Hippocampal formation (tissue), 2 donors: Measurements from ENCODE around the gene TEX2.
A peak's percentile ranks its signal among the peaks of the same experiment; 100 is the strongest.

ENCODE experiments used
- DNase-seq, 2 donors: peaks; one replicate each; lab custom pipeline; 2025; lab: John Stamatoyannopoulos, UW

Gene TEX2

DNA sequence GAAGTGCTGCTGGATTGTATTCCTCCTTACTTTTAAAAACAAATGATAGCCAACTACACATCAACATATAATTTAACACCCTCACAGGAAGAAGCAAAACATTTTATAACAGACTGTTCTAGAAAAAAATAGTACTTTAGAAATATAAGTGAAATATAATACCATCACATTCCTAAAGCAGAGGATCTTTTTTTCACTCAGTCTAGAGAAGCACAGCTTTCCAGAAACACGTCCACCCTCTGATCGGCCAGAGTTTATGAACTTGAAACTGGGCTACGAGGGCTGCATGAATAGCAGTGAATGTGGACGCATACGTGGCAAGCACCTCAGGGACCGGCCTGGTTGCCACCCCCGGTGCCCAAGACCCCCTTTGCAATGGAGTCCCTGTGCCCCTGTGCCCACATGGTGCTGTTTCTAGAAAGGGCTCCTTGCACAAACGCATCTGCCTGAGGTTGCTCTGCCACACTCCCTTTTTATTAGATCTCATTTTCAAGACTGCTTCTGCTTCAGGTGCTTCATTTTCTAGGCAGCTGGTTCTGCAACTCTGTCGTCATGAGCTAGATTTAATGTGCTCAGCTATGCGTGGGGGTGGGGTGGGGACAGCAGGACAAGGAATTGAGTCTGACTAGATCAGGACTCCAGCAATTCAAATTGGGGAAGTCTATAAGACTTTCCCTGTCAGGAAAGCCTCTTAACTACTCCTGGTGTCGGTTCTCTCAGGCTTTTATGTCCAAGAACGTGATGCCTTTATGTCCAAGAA is 104.0 kb downstream of the TEX2 start:
- no peak for DNase-seq

DNA sequence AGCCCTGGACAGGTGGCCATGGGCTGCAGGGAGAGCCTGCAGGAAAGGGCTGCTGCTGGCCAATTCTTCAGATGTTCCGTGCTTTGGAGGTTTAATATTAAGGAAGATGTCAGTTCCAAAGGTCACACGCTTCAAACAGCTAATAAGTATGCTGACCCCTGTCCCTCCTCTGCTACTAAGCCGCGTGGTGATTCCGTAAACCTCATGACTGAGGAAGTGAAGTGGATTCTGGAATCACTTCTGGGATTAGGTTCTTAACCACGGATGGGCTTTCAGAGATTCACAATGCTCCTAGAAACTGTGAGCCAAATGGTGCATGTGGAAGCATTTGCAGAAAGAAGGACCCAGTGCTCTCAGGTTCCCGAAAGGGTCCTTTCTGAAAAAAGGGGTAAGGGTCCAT is 104.7 kb downstream of the TEX2 start:
- DNase-seq, result no peak

DNA sequence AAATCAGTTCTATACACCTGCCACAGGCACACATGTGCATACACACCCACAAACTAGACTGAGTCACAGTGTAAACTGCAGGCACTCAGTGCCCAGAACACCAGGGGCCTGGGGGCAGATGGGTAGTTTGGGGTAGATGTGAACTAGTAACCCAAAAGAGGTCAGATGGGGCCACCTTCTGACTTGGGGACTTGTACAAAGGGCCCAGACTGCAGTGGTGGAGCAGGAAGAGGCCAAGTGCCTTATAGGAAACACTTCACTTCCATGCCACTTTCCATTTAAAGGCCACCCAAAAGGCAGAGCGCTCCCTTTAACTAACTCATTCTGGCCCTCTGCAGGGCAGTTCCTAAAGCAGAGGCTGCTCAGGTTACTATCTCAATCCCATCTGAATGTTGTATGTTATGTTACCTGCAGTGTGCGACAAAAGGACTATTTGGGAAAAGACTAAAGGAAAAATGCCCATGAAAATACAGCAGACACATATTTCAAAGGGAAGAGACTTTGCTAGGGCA is 105.3 kb downstream of the TEX2 start:
- DNase-seq, result no peak

DNA sequence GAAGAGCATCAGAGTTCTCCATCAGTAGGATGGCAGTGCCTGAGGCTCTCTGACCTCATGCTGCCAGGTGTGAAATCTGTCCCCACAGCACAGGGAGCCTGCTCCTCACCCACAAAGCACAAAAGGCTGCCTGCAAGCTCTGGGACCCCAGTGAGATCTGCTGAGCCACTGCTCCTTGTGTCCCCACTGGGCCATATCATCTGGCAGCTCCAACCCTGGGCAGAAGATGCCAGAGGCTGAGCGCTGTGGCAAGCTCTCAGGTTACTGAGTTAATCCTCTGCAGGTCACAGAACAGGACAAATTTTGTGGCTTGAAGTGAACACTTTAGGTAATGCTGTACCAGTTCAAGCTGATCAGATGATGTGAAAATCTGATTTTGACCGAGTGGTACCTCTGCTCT is 106.4 kb downstream of the TEX2 start:
- no peak for DNase-seq

- peak; percentile 85 to 94 for DNase-seq
Observed at GRCh38 chr17:64155751-64156544, 107.1 kb downstream of the TEX2 start.

DNA sequence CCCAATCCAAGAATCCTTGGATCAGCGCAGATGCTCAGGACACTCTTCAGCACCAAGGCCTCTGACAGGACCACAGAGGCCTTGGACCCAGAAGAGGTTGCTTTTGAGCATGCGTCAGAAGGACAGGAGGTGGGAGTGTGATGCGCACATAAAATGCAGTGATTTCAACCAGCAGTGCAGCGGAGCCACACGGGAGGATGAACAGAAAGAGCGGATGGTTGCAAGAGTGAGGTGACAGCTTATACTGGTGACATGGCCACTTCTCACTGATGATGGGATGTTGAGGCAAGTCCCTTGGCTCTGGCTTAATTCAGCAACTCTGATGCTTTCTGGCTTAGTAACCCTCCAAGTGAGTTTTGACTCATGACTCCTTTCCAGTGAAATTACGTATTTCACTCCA is 107.9 kb downstream of the TEX2 start:
- no peak for DNase-seq

DNA sequence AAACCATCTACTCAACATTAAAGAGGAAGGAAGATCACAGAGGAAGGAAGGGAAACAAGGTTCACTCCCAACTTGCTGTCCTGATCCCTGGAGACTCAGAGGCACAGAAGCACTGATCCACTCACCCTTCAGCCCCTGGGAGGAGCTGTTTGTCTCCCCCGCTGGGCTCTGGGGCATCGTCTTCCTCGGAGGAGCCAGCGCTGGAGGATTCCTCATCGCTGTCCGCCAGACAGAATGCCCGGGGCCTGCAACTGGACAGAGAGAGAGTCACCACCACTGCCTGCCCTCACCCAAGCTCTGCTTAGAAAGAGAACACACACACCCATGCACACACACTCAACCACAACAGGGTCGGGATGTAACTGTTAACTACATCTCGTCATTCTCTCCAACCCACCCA is 108.3 kb downstream of the TEX2 start:
- DNase-seq, result peak; percentile 25 to 38

DNA sequence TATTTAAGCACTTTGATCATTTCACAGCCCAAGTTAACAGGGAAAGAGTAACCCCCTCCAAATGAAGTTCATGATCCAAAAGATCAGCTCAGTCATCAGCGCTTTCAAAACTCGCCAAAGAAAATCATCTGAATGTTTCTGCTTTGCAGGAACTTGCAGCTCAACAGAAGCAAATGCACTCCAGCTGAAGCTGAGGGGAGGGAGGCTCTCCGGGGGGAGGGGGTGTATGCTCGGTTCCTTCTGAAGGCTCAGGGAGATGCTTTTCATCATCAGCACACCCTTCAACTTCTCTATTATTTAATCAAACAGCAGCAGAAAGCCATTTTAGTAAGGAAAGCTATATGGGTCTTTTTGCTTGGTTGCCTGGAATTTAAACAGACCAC is 108.8 kb downstream of the TEX2 start:
- DNase-seq, result no peak

DNA sequence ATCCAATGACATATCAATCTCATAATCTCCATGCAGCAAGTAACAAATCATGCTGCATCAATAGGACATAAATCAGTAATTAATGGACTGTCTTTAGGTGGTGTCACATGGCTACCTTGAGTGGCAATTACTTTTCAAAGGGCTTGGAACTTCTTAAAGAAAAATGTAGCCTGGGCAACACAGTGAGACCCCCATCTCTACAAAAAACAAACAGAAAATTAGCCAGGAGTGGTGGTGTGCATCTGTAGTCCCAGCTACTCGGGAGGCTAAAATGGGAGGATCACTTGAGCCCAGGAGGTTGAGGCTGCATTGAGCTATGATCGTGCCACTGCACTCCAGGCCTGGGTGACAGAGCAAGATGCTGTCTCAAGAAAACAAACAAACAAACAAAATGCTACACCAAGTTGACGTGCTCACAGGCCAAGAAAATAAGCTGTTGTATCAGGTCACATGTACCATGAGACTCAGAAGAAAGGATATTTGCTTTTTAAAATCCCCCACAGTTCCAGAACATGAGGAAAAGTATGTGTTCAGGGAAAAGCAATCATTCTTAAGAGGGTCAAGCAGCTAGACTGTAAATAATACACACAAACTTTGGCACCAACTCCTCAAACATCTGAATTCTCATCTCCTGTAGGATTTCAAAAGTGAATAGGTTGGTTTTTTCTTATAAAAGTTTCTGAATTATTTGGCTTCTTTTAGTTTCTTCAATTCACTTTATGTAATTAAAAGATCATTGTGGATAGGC is 109.3 kb downstream of the TEX2 start:
- no peak for DNase-seq

GRCh38 chr17:64152428-64153125 is 110.5 kb downstream of the TEX2 start:
- DNase-seq, result no peak

GRCh38 chr17:64151016-64151368 is 112.1 kb downstream of the TEX2 start:
- no peak for DNase-seq

DNA sequence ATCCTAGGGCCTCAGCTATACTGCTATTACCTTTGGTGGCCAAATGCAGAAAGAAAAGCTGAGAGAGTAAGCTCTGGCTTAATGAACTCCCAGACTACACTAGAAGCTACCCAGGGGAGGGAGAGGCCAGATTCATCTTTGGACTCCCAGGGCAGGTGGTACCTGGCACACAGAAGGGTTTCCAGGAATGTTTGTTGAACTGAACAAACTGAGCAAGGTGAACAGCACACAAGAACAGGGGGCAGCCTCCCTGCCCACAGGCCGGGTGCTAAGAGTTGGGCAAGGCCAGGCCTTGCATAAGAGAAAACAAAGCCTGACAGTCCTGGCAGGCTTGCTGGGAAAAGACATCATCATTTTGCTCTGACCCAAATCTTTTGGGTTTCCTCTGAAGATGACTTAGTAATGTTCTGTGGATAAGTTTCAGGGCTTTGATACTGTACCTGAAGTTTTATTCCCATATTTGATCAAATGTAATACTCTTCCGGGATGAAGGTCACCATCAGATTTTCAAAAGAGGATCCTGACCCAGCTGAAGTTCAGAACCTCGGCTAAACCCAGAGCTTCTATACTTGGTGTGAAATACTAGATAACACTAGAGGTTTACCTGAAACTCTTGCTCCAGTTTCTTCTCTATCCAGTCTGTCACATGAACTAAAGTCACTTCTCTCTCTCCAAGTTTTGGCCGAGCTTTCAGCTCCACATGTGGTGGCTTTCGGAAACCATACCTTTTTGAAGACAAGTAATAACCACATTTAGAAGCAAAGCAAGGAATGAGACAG is 112.6 kb downstream of the TEX2 start:
- no peak for DNase-seq

GRCh38 chr17:64149196-64149595 is 113.9 kb downstream of the TEX2 start:
- no peak for DNase-seq

- DNase-seq, result peak; percentile 22 to 41
Observed at GRCh38 chr17:64148699-64149098, 114.4 kb downstream of the TEX2 start.

DNA sequence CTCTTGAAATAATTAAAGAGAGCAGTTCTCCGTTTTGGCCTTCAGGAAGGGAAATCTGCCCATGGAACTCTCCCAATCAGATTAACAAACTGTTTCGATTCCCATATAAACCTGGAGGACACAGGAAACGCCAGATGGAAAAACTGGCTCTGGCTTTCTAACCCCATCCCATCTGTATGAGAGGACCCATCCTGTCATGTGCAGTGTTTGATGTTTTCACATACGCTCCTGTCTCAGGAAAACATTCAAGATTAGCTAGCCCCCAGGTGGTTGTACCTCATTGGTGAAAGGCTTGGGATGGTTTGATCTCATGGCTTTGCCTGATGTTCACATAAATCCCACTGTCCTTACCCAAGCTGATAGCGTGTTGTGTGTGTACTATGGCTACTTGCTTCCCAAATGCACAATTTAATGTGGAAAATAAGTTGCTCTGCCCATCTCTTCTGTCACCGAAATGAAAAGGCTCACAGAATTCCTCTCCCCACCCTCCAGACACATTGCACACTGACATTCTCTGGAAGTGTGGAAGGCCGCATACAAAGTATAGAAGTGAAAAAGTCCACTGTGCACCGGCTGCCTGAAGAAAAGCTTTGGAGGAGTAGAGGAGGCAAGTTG is 114.9 kb downstream of the TEX2 start:
- DNase-seq, result no peak

GRCh38 chr17:64147110-64148016 is 115.7 kb downstream of the TEX2 start:
- no peak for DNase-seq

DNA sequence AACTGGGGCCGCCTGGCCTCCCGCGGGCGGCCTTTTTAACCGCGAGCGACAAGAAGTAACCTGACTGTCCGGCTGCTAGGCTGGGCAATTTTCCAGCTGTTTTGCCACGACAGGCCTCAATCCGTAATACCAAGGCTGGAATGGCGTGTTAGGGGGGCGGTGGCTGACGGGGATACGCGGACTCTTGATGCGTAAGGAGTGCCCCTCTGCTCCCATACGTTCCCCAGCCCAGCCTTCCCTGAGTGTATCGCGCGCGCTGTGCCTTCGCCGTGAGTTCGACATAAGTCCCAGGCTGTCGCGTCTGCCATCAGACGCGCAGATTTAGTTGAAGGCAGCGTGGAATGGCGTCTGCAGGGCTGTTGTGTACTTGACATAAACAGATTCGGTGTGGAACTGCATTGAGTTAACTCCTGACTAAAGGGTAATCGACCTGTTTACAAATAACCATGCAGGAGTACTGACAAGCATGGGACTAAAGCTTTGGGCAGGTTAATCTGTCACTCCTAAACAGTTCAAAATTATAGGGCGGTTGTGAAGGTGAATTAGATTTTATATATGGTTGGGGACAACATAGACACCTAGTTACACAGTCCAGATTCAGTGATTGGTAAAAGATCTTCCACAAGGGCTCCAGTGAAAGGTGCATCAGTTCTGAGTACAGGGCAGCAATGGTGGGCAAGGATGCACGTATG is 116.5 kb downstream of the TEX2 start:
- peak; percentile 42 to 47 for DNase-seq

DNA sequence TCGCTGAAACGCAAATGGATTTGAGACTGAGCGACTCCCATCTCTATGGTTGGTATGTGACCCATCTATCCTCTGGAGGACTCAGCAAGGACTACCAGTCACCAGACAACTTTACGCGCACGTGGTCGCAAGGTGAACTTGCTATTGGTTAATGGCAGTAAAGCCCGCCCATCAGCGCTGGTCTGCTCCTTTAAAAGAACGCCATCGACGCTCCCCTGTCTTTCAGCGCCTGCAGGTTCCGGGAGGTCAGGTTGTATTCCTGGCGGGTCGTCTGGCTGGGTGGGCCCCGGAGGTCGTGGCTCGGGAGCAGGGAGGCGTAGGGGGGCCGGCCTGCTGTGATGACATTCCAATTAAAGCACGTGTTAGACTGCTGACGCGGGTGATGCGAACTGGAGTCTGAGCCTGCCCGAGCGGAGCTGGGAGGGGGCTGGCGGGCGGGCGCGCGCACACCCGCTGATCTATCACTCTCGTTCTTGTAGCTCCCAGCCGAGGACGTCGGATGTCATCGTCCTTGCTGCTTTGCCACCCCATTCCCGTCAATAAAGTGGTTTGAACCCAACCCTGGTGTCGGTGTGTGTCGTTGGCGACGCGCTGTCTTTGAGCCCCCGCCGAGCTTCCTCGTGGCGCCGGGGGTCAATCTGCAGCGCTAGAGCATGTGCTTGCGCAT is 117.2 kb downstream of the TEX2 start:
- DNase-seq, result peak; percentile 97 to 100

- DNase-seq, result no peak
Observed at GRCh38 chr17:64145375-64145750, 117.7 kb downstream of the TEX2 start.
